SW480 (cell line): ENCODE results near the gene CTSA.

Experiments used
- DNase-seq: peaks from one replicate; pipeline ENCODE4 v3.0.0-alpha.2; 2016; ENCODE audit warnings: low spot score

The CTSA gene

DNA sequence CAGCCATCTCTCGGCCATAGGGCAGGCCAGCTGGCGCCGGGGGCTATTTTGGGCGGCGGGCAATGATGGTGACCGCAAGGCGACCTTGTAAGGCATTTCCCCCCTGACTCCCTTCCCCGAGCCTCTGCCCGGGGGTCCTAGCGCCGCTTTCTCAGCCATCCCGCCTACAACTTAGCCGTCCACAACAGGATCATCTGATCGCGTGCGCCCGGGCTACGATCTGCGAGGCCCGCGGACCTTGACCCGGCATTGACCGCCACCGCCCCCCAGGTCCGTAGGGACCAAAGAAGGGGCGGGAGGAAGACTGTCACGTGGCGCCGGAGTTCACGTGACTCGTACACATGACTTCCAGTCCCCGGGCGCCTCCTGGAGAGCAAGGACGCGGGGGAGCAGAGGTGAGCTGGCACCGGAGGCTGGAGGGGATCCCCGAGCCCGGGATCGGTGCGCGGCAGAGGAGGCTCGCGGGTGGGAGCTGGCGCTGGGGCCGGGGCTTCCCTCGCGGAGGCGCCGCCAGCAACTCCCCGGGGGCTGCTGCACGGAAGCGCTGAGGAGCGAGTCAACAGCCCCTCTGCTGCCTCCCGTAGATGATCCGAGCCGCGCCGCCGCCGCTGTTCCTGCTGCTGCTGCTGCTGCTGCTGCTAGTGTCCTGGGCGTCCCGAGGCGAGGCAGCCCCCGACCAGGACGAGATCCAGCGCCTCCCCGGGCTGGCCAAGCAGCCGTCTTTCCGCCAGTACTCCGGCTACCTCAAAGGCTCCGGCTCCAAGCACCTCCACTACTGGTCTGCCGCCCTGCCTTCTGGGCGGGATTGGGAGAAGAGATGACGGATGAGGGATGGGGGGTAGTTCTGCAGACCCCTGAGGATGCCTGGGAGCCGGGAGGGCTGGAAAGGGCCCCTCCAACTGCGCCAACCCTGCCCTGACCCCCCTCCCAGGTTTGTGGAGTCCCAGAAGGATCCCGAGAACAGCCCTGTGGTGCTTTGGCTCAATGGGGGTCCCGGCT, at the start of gene CTSA, which contains the start of gene NEURL2:
TSS of gene CTSA (plus strand) at position 351 of the 999 bp plus-strand sequence. CDS start at position 585, 234 bp downstream.
TSS of gene NEURL2 (minus strand) at position 224 of the 999 bp plus-strand sequence. CDS start at position 7, 217 bp downstream.
- DNase-seq, result peak; percentile 95

DNA sequence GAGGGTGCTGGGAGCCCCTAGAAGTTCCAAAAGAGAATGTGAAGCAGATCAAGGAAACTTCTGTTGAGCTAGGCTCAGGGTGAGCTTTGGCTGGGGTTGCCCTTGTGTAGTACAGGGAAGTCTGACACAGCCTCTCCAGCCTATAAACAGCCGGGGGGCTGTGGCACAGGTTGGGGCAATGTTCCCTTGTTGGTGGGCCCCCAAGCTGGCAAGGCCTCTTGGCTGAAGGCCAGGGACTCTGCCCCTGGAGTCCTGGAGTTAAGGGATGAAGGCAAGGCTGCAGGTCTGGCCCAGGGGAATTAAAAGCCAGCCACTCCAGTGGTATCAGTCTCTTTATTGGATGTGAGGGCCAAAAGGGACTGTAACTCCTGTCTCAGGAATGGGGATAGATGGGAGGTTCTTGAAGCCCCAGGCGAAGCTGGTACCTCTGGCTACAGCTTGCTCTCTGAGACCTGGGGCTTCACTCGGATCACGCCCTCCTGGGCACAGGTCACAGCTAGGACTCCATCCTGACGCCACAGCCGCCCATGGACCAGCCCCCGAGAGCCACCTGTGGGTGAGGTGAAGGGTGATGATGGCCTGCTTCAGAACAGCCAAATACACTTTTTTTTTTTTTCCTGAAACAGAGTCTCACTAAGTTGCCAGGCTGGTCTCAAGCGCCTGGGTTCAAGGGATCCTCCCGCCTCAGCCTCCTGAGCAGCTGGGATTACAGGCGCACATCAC, 49.6 kb upstream of the CTSA start:
- DNase-seq, result no peak

DNA sequence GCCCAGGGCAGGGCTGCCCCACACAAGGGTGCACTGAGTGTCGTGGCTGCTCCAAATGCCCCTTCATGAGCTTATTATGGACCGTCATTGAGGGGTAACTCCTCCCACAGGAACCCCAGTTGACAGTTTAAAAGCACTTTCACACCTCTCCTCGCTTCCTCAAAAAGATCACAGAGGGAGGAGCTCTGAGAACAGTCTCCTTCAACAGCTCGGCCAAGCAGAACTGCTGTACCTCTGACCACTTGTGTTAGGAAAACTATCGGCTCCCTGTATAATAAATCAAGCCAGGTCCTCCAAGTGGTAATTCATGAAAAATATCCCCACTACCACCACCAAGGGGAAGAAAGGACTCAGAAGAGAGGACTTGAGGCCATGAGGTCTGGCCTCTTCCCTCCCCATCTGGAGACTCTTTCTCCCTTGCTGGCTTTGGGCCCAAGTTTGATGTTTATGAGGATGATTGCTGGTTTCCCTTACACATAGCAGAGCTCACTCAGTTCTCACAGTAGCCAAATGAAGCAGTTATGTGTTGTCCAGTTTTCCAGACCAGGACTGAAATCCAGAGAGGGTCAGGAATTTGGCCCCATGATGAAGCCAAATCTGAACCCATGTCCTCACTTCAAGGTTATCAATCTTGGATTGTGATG, 48.8 kb upstream of the CTSA start:
- DNase-seq, result no peak

DNA sequence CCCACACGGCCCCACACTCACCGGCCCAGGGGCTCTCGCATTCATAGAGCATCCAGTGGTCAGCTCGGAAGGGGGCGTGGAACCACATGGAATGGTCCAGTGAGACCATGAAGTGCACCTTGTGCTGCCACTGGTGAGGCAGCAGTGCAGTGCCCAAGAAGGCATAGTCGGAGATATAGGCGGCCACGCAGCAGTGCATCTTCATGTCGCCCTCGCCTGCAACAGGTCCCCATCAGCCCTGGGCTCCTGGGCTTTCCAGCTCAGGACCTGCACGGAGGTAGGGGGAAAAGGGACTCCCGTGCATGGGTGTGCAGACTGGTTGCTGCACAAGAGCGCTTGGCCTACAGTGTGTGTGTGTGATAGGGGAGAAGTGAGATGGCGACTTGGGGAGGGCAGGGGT, 47.6 kb upstream of the CTSA start:
- DNase-seq, result no peak

DNA sequence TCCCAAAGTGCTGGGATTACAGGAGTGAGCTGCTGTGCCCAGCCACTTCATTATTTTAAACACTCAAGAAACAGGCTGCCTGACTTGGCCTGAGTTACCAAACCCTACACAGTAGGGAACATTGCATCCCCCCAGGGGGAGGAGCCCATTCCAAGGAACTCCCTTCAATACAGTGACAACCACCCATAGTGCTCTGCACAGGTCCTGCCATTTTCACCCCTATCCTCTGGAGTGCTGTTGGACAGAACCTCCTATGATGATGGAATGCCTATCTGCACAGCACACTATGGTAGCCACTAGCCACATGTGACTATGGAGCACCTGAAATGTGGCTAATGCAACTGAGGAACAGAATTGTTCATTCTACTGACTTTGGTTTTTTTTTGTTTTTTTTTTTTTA, 45.7 kb upstream of the CTSA start:
- DNase-seq, result no peak

DNA sequence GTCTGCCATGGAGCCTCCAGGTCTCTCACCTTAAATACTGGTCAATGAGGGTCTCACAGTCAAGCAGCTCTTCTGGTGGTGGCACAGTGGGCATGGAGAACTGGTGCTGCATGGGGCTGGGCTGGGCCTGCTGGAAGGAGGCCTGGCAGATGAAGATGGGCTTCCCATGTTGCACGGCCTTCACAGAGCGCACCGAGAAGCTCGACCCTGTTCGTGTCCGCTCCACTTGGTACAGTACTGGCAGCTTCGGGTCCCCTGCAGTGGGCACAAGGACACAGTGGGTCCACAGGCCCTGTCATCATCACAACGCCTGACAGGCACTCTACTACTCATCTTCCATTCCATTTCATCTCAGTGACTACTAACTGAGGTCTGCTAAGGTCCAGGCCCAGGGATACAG, 42.7 kb upstream of the CTSA start:
- DNase-seq, result no peak

DNA sequence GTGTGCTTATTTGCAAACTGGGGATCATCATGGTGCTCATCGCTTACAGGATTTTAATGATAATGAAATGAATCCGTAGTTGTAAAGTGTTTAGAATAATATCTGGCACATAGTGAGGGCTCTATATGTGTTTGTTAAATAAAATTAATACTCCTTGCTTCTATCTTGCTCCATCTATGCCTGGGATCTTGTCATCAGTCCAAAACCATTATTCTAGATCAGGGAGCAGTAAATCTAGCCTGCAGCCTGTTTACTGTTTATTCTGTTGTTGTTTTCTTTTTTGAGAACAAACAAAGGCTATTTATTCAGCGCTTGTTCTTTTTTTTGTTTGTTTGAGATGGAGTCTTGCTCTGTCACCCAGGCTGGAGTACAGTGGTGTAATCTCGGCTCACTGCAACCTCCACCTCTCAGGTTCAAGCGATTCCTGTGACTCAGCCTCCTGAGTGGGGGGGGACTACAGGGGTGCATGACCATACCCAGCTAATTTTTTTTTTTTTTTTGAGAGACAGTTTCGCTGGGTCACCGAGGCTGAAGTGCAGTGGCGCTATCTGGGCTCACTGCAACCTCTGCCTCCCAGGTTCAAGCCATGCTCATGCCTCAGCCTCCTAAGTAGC, 42.1 kb upstream of the CTSA start:
- DNase-seq, result no peak

DNA sequence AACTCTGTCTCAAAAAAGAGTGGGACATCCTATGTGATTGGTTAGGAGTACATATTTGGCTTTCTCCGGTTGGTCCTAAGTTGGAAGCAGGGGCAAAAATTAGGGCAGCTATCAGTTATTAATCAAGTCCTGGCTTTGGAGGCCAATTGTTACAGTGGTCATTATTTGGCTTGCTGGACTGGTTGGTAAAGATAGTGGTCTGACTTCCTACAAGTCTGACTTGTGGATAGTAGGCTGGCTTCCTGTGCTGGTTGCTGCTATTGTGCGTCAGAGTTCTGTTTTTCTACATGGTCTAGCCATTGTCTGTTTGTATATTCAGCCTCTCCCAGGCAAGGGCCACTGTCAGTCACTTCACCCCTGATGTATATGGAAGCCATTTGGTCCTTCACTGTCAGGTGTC, 40.9 kb upstream of the CTSA start:
- DNase-seq, result no peak

DNA sequence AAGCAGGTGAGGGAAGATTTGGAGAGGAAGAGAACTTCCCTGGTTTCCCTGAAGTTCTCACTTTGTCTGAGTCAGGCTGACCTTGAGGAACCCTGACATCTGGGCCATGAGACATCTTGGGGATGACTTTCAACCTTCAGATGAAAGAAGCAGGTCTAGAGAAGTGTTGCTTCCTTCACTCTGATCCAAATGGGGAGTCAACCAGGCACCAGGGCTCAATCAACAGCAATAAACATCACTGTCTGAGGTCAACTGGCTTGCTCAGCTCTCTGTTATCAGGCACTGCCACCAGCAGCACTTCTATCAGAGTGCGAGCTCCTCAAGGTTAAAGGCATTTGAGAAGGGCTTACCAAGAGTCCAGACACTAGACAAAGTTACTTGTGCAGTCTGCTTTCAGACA, 40.2 kb upstream of the CTSA start:
- no peak for DNase-seq

DNA sequence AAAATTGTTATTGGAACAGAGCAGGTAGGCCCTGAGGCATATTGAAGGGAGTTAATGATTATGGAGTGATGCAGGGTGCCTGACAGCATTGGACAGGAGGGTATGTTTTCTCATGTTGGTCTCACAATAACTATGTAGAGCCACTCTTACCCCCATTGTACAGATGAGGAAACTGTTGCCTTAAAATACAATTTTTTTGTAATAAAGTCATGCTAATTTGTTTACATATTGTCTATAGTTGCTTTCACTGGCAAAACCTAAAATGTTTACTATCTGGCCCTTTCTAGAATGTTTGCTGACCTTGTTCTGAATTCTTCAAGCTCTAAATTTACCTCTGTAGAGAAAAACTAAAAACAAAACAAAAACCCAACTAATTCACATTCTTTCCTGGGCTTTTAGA, 39.6 kb upstream of the CTSA start:
- no peak for DNase-seq

DNA sequence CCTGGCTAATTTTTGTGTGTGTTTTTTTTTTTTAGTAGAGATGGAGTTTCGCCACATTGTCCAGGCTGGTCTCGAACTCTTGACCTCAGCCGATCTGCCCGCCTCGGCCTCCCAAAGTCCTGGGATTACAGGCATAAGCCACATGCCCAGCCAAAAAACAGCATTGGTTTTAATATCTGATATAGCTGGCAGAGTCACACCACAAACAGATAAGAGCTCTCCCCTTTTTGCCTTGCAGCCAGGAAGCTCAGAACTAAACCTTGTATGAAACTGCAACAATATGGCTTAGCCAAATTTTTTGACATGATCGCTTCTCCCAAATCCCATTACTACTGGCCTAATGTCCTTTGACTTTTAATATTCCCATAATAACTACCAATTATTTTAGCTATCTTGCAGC, 38.8 kb upstream of the CTSA start:
- DNase-seq, result no peak

DNA sequence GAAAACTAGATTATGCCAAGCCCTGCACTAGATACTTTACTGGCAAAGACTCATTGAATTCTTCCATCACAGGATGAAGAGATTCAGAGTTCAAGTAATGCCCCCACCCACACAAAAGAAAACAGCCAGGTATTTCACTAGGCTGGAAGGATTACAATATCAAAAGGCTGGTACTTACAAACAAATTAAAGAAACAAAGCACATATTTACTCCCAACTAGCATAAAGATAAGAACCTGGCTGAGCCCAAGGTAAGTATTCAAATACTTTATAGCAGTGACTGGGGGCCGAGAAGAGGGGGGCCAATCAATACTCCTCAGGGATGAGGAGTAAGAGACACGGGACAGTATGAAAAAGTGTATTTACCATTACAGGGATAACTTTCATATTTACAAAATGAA, 37.7 kb upstream of the CTSA start:
- DNase-seq, result no peak

DNA sequence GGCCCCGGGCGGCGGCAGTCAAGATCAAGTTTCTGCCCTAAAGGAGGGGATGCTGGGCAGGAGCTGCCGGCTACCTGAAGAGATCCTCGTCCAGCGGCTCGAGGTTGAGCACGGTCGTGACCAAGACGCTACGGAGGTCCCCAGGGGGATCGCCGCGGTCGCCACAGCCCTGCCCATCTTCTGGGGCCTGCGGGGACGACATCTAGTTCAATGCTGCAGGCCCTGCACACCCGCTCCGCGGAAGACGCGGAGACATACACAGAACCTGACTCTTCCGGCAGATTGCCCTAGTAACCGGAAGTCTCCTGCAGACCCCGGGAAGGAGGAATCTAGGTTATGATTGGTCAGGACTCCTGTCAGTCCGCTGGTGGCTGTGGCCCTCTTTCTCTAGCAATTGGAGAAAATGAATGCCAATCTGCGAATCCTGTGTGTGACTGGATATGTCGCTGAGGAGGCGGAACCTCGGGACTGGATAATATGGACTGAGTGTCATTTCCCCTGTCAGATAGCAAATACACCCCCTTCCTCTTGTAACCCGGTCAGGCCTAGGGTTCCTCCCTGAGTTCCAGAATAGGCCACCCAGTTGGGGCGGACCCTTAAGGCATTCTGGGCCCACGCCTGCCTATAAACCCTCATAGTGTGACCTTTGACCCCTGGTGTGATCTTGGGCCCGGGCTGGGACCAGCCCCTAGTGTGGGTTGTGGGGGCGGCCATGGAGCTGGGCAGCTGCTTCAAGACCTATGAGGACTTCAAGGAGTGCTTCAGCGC, 33.8 kb upstream of the CTSA start, which contains the start of the genes ACOT8 and ZSWIM3:
TSS of gene ACOT8 (minus strand) at position 279 of the 768 bp plus-strand sequence. CDS start at position 202, 77 bp downstream.
TSS of gene ZSWIM3 (plus strand) at position 501 of the 768 bp plus-strand sequence. CDS start at position 713, 212 bp downstream.
- peak; percentile 100 for DNase-seq

DNA sequence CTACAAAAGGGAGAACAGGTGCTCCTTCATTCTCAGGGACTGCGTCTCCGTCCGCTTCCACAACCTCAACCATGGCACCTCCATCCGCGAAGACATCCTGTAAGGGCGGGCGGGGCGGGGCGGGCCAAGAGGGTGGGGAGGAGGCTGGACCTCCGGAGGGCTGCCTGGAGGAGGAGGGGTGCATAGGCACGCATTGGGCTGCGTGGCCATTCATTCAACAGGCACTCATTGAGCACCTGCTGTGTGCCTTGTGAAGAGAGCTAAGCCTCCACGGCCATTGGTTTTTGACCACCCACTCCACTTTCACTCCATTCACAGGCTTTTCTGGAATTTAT, 33.3 kb upstream of the CTSA start:
- no peak for DNase-seq

DNA sequence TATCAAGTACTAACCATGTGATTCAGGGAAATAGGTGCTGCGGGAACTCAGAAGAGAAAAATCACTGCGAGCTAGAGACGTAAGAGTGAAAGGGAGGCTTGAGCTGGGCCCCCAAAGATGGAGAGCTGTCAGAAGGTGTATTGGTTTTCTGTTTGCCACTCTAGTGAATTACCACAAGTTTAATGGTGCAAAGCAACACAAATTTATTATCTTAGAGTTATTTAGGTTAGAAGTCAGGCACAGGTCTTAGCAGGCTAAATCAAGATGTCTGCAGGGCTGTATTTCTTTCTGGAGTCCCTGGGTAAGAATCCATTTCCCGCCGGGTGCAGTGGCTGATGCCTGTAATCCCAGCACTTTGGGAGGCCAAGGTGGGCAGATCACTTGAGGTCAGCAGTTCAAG, 31.2 kb upstream of the CTSA start:
- DNase-seq, result no peak

DNA sequence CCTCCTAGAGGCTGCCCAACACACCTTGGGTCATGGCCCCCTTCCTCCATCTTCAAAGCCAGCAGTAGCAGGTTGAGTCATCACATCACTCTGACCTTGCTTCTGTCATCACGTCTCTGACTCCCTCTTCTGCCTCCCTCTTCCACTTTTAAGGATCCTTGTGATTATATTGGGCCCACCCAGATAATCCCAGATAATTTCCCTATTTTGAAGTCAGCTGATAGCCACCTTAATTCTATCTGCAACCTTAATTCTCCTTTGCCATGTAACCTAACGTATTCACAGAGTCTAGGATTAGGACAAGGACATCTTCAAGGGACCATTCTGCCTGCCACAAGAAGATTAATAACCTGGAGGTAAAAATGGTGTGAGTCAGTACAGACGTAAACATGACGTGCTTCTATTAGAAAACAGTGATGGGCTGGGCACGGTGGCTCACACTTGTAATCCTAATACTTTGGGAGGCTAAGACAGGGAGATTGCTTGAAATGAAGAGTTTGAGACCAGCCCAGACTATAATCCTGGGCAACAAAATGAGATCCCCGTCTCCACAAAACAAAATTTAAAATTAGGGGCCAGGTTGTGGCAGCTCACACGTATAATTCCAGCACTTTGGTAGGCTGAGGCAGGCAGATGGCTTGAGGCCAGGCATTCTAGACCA, 30.4 kb upstream of the CTSA start:
- DNase-seq, result no peak

DNA sequence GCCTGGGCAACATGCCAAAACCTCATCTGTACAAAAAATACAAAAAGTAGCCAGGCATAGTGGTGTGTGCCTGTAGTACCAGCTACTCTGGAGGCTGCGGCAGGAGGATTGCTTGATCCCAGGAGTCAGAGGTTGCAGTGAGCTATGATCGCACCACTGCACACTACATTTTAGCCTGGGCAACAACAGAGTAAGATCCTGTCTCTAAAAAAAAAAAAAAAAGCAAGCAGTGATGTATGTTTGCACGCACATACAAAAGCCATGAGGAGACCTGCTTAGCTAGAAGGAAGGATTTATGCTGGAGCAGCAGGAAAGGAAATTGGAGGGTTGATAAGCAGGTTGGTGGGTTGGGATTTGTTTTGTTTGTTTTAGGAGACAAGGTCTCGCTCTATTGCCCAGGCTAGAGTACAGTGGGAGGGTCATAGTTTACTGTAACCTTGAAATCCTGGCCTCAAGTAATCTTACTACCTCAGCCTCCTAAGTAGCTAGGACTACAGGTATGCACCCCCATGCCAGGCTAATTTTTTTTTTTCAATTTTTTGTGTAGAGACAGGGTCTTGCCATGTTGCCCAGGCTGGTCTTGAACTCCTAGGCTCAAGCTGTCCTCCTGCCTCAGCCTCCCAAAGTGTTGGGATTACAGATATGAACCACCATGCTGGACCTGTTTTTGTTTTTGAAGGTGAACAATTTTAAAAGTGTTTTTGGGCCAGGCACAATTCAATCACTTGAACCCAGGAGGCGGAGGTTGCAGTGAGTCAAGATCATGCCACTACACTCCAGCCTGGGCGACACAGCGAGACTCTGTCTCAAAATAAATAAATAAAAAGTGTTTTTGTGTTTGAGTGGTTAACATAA, 29.7 kb upstream of the CTSA start:
- no peak for DNase-seq

DNA sequence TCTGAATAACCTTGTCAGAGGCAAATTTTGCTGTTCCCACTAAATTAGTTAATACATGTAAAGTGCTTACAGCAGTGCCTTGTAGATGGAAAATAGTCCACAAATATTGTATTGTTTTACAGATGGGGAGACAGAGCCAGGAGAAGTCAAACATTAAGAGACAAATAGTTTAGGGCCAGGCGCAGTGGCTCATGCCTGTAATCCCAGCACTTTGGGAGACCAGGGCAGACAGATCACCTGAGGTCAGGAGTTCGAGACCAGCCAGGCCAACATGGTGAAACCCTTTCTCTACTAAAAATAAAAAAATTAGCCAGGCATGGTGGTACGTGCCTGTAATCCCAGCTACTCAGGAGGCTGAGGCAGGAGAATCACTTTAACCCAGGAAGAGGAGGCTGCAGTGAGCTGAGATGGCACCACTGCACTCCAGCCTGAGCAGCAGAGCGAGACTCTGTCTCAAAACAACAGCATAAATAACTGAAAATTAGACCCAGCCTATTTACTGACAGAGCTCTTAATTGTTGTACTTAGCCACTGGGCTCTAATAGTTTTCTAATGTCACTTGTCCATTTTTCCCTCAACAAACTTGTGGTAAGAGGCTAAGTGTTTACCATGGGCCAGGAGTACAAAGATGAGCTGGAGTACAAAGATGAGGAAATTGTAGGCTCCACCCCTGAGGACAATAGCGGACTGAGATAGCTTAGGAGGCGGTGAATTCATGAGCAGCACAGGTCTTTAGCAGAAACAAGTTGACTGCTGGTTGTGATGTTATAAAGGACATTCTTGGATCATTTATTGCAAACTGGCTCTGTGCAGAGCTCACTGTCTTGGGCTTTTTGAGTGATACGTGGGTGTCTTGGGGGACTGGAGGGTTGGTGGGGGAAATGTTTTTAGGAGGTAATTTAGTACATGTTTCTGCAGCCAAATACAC, 27.3 kb upstream of the CTSA start:
- DNase-seq, result no peak

DNA sequence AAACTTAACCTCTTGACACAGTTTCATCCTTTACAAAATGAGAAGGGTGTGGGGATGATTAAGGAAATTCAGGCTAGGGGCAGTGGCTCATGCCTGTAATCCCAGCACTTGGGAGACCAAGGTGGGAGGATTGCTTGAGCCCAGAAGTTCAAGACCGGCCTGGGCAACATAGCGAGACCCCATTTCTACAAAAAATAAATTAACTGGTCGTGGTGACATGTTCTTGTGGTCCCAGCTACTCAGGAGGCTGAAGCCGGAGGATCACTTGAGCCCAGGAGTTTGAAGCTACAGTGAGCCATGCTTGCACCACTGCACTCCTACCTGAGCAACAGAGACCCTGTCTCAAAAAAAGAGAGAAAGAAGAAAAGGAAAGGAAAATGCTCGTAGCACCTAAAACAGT, 24.7 kb upstream of the CTSA start:
- DNase-seq, result no peak
